HCT116 (cell line): ENCODE data around the gene CFAP99. TPM values are rescaled to one million over a fixed set of nuclear protein-coding genes. Genes with fewer than 3 reads are reported as not detected.

Source experiments
- ATAC-seq: fragments of 200-7000 bp; cut with Tn5 transposase; 2 replicates; pipeline ENCODE4 v1.9.1; 2020; ENCODE audit warnings: mild to moderate bottlenecking, moderate library complexity
- BruUV-seq: library from RNA; stranded (reverse); fragments of 400-500 nt; replicated peaks from 2 replicates; lab custom pipeline; 2021; lab: Mats Ljungman, UMichigan
- CTCF ChIA-PET: fragments of 300-600 bp; sonication (Branson Sonifier 250); formaldehyde crosslinking; loops from one replicate; lab custom pipeline; 2021; ENCODE audit warnings: antibody characterized with exemption; lab: Charles Lee
- POLR2A ChIA-PET: fragments of 300-600, 350-600 bp; sonication (Branson Sonifier 250); formaldehyde crosslinking; loops from one replicate; lab custom pipeline; 2021; ENCODE audit warnings: antibody characterized with exemption; lab: Charles Lee
- RAD21 ChIA-PET, 2 experiments: fragments of 300-600 bp; sonication (Branson Sonifier 250); formaldehyde crosslinking; loops; one replicate each; lab custom pipeline; 2023; ENCODE audit warnings: low total read pairs in 2 of 2; ENCODE audit not compliant: uncharacterized antibody in 2 of 2, unreplicated experiment in 2 of 2, low non-redundant PET in 1 of 2; lab: Charles Lee
- DNase-seq: peaks from one replicate; pipeline ENCODE4 v3.0.0-alpha.2; 2010; ENCODE audit warnings: low read depth, low spot score
- H2AFZ ChIP-seq: fragments of 200-600 bp; shearing (Covaris generic), sonication (generic); 2 replicates; pipeline ENCODE4 v1.6.1; 2017; ENCODE audit warnings: low read depth, mixed run types, mixed read lengths, antibody characterized with exemption, low read length; ENCODE audit not compliant: poor library complexity, severe bottlenecking
- H3K27ac ChIP-seq: 2 replicates; pipeline ENCODE4 v1.5.1; 2012; ENCODE audit warnings: low read depth, low read length
- H3K27me3 ChIP-seq: fragments of 200-600 bp; sonication (generic); 2 replicates; pipeline ENCODE4 v1.6.1; 2016; ENCODE audit warnings: mixed run types, low read length, mixed read lengths; ENCODE audit not compliant: insufficient read depth
- H3K36me3 ChIP-seq, 2 experiments: fragments of 200-500 bp in 1 of 2; fragments of 200-600 bp in 1 of 2; sonication (Bioruptor generic) in 1 of 2; sonication (generic) in 1 of 2; 2 replicates each; pipeline versions ENCODE4 v1.5.1 to v1.6.1; 2014 to 2016; ENCODE audit warnings: low read length in 2 of 2, inconsistent platforms in 1 of 2, mixed read lengths in 1 of 2, mixed run types in 1 of 2; ENCODE audit not compliant: insufficient read depth in 2 of 2, control insufficient read depth in 1 of 2
- H3K4me1 ChIP-seq, 2 experiments: fragments of 200-600 bp in 1 of 2; sonication (generic) in 1 of 2; 2 replicates each; pipeline versions ENCODE4 v1.5.1 to v1.6.1; 2012 to 2017; ENCODE audit warnings: low read length in 2 of 2, inconsistent platforms in 1 of 2, mild to moderate bottlenecking in 1 of 2, mixed read lengths in 1 of 2, mixed run types in 1 of 2, moderate library complexity in 1 of 2; ENCODE audit not compliant: insufficient read depth in 2 of 2, control insufficient read depth in 1 of 2
- H3K4me2 ChIP-seq: fragments of 200-600 bp; sonication (generic); 2 replicates; pipeline ENCODE4 v1.6.1; 2017; ENCODE audit warnings: mixed run types, low read length, mixed read lengths
- H3K4me3 ChIP-seq, 2 experiments: fragments of 200-600 bp in 1 of 2; sonication (generic) in 1 of 2; replicated peaks in 1 of 2; 2 replicates each; pipeline ENCODE4 v1.5.1; 2011 to 2016; ENCODE audit warnings: low read length in 2 of 2, control low read depth in 1 of 2, low read depth in 1 of 2, mild to moderate bottlenecking in 1 of 2, mixed read lengths in 1 of 2, mixed run types in 1 of 2
- H3K79me2 ChIP-seq: fragments of 200-600 bp; sonication (generic); 2 replicates; pipeline ENCODE4 v1.6.1; 2017; ENCODE audit warnings: mild to moderate bottlenecking, mixed run types, low read length, moderate library complexity, mixed read lengths; ENCODE audit not compliant: insufficient read depth
- H3K9ac ChIP-seq: fragments of 200-600 bp; sonication (generic); 2 replicates; pipeline ENCODE4 v1.6.1; 2016; ENCODE audit warnings: low read length, mixed read lengths
- H3K9me2 ChIP-seq: fragments of 200-600 bp; sonication (generic), shearing (Covaris generic); 2 replicates; pipeline ENCODE4 v1.6.1; 2017; ENCODE audit warnings: mixed run types, mild to moderate bottlenecking, moderate library complexity; ENCODE audit not compliant: insufficient read depth
- H3K9me3 ChIP-seq, 2 experiments: fragments of 200-500 bp in 1 of 2; fragments of 200-600 bp in 1 of 2; sonication (Bioruptor generic) in 1 of 2; sonication (generic) in 1 of 2; 2 replicates each; pipeline ENCODE4 v1.6.1; 2014 to 2017; ENCODE audit warnings: low read length in 2 of 2, mixed read lengths in 2 of 2, inconsistent platforms in 1 of 2, low read depth in 1 of 2, mild to moderate bottlenecking in 1 of 2, mixed run types in 1 of 2, moderate library complexity in 1 of 2; ENCODE audit not compliant: control insufficient read depth in 1 of 2, insufficient read depth in 1 of 2
- H4K20me1 ChIP-seq: fragments of 200-600 bp; sonication (generic), shearing (Covaris generic); 2 replicates; pipeline ENCODE4 v1.6.1; 2017; ENCODE audit warnings: mixed run types, mild to moderate bottlenecking, moderate library complexity; ENCODE audit not compliant: insufficient read depth
- CBX3 ChIP-seq: IDR thresholded peaks from 2 replicates; pipeline ENCODE4 v1.6.1; 2012; ENCODE audit warnings: low read depth
- EGR1 ChIP-seq: IDR thresholded peaks from 2 replicates; pipeline ENCODE4 v1.6.1; 2012; ENCODE audit warnings: low read depth
- ELF1 ChIP-seq: IDR thresholded peaks from 2 replicates; pipeline ENCODE4 v1.6.1; 2012; ENCODE audit warnings: low read depth, borderline replicate concordance
- EZH2 ChIP-seq: fragments of 200-600 bp; sonication (generic); IDR thresholded peaks from 2 replicates; pipeline ENCODE4 v1.6.1; 2017; ENCODE audit warnings: antibody characterized with exemption, mixed run types
- EZH2phosphoT487 ChIP-seq: fragments of 200-600 bp; IDR thresholded peaks from 2 replicates; pipeline ENCODE4 v1.6.1; 2018; ENCODE audit warnings: antibody characterized with exemption, borderline replicate concordance
- FOSL1 ChIP-seq: IDR thresholded peaks from 2 replicates; pipeline ENCODE4 v1.6.1; 2012; ENCODE audit warnings: low read depth
- POLR2AphosphoS5 ChIP-seq: IDR thresholded peaks from 2 replicates; pipeline ENCODE4 v1.6.1; 2011; ENCODE audit warnings: mild to moderate bottlenecking, low read depth, low read length, moderate library complexity
- RAD21 ChIP-seq: IDR thresholded peaks from 2 replicates; pipeline ENCODE4 v1.6.1; 2012; ENCODE audit warnings: low read depth, mild to moderate bottlenecking
- SIN3A ChIP-seq: IDR thresholded peaks from 2 replicates; pipeline ENCODE4 v1.6.1; 2012; ENCODE audit warnings: low read depth
- SRF ChIP-seq: IDR thresholded peaks from 2 replicates; pipeline ENCODE4 v1.6.1; 2012; ENCODE audit warnings: low read depth
- TCF7L2 ChIP-seq: IDR thresholded peaks from 2 replicates; pipeline ENCODE4 v1.7.0; 2011; ENCODE audit warnings: borderline replicate concordance, inconsistent platforms; ENCODE audit not compliant: insufficient read depth, insufficient read length; ENCODE audit errors: extremely low read depth
- YY1 ChIP-seq: IDR thresholded peaks from 2 replicates; pipeline ENCODE4 v1.6.1; 2011; ENCODE audit warnings: low read length, low read depth, moderate library complexity, mild to moderate bottlenecking; ENCODE audit not compliant: insufficient replicate concordance; ENCODE audit errors: extremely low read depth
- ZBTB33 ChIP-seq: IDR thresholded peaks from 2 replicates; pipeline ENCODE4 v1.6.1; 2011; ENCODE audit warnings: mild to moderate bottlenecking, low read length, moderate library complexity; ENCODE audit not compliant: insufficient replicate concordance; ENCODE audit errors: extremely low read depth
- ZFX ChIP-seq: fragments of 450-650 bp; IDR thresholded peaks from 2 replicates; pipeline ENCODE4 v1.6.1; 2017
- ZNF274 ChIP-seq: fragments of 200-500 bp; sonication (Bioruptor generic); IDR thresholded peaks from 2 replicates; pipeline ENCODE4 v1.6.1; 2014; ENCODE audit warnings: mild to moderate bottlenecking, low read depth, low read length, inconsistent platforms
- intact Hi-C: fragments of 100-400 bp; cut with micrococcal nuclease; formaldehyde crosslinking; loops from 2 replicates; pipeline ENCODE4 v1.10.0; 2022
- total RNA-seq: library from RNA; stranded (reverse); gene quantifications from one replicate; pipeline ENCODE4 v1.2.1, GENCODE V29; 2021; ENCODE audit not compliant: unreplicated experiment
- TF ChIP-seq, protein P1 (sequence below): IDR thresholded peaks from 2 replicates; pipeline ENCODE4 v1.6.1; 2012

CFAP99 gene
- total RNA-seq, 1 experiment from 2014 or later = 0.42 TPM

- BruUV-seq = no TSS peak
- Histone ChIP-seq H3K79me2 (peaks cover 99% of the 10 kb centered on the region), H2AFZ (no peak overlapping the region), H3K9me3 (no peaks in the 10 kb centered on the region), H3K4me1 (no peaks in the 10 kb centered on the region), H3K4me2 (no peak overlapping the region), H3K9ac (no peak overlapping the region), H3K9me2 (no peaks in the 10 kb centered on the region), H4K20me1 (peaks cover 5% of the 10 kb centered on the region; the same call in 1 of the 2 replicates), H3K36me3 (peaks cover 11 to 39% of the 10 kb centered on the region in 2 experiments), H3K4me3 (no peak overlapping the region), H3K27me3 (no peaks in the 10 kb centered on the region), H3K27ac (no peak overlapping the region)
- DNase-seq (no peak), ATAC-seq (no peak)
- ChIA-PET POLR2A (interaction anchor here (0.6 to 0.7 kb wide), 2 partner anchors 21 to 66 kb away, joined by 3 read pairs; partner anchors contain the start of gene RNF4), CTCF (interaction anchor here (1.0 kb wide), 1 partner anchor 10 kb away, joined by 5 read pairs; no protein-coding TSS in a partner anchor), RAD21 (no interaction called here)
- intact Hi-C loops = no loop called here
- TF ChIP-seq SIN3A = no peak
- TF ChIP-seq CBX3 = 0 out of 2 replicates have a peak, but pooled peaks have one; percentile 14
Observed at GRCh38 chr4:2489841-2490552, 71.2 kb downstream of the CFAP99 start.

DNA sequence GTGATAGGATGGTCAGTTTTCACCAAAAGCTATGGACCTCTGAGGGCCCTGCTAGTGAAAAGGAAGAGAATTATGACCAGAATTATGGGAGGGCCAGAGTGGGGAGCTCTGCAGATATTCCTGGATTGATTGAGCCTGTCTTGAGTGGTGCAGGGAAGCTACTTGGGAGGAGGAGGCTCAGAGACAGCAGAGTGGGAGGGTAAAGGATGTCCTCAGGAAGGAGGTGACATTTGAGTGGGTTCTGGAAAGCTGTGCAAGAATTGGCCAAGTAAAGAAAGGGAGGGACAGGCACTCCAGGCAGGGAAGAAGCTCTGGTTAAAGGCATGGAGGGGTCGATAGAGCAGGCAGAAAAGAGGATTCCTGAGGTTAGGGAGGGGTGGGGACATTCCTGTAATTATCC lies 74.2 kb downstream of the CFAP99 start:
- Histone ChIP-seq H3K36me3 (peaks cover 23 to 50% of the 10 kb centered on the region in 2 experiments), H3K9me3 (no peaks in the 10 kb centered on the region), H3K4me2 (no peak overlapping the region), H3K27ac (no peak overlapping the region), H4K20me1 (peaks cover 5% of the 10 kb centered on the region; the same call in 1 of the 2 replicates), H2AFZ (no peak overlapping the region), H3K27me3 (no peaks in the 10 kb centered on the region), H3K9ac (no peak overlapping the region), H3K9me2 (no peaks in the 10 kb centered on the region), H3K4me3 (no peak overlapping the region), H3K4me1 (no peaks in the 10 kb centered on the region), H3K79me2 (peaks cover 96% of the 10 kb centered on the region)
- POLR2A ChIA-PET = no interaction called here
- CTCF ChIA-PET = no interaction called here
- DNase-seq (no peak), ATAC-seq (no peak)
- RAD21 ChIA-PET = no interaction called here
- no TSS peak for BruUV-seq
- intact Hi-C loops = no loop called here
- TF ChIP-seq, protein P1, sequence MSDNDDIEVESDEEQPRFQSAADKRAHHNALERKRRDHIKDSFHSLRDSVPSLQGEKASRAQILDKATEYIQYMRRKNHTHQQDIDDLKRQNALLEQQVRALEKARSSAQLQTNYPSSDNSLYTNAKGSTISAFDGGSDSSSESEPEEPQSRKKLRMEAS = no peak
- TF ChIP-seq ZNF274 (no peak), ZBTB33 (no peak), SRF (no peak), YY1 (no peak), TCF7L2 (no peak), SIN3A (no peak), EZH2 (no peak), POLR2AphosphoS5 (no peak), RAD21 (no peak), FOSL1 (no peak), EZH2phosphoT487 (no peak), ZFX (no peak), EGR1 (no peak), ELF1 (no peak)
